GM23338 (cell line): ENCODE measurements around the gene SLC22A3. TPM values are rescaled to one million over a fixed set of nuclear protein-coding genes. Genes with fewer than 3 reads are reported as not detected.

ENCODE experiments used
- ATAC-seq: fragments of 200-7000 bp; cut with Tn5 transposase; 3 replicates; pipeline ENCODE4 v1.9.1; 2020
- DNase-seq: peaks from one replicate; pipeline ENCODE4 v3.0.0-alpha.2; 2015; ENCODE audit warnings: low spot score
- H2AFZ ChIP-seq: fragments of 200-600 bp; sonication (generic); 2 replicates; pipeline ENCODE4 v1.8.0; 2016; ENCODE audit warnings: antibody characterized with exemption, mild to moderate bottlenecking, moderate library complexity
- H3F3A ChIP-seq: fragments of 200-600 bp; sonication (generic); replicated peaks from 2 replicates; pipeline ENCODE4 v1.8.0; 2017; ENCODE audit warnings: antibody characterized with exemption, mixed run types, low read depth
- H3K27ac ChIP-seq: fragments of 200-600 bp; sonication (generic); 2 replicates; pipeline ENCODE4 v1.6.1; 2016; ENCODE audit warnings: low read depth
- H3K27me3 ChIP-seq: fragments of 200-600 bp; sonication (generic); 2 replicates; pipeline ENCODE4 v1.8.0; 2016; ENCODE audit warnings: mild to moderate bottlenecking, mixed run types, moderate library complexity; ENCODE audit not compliant: insufficient read depth
- H3K36me3 ChIP-seq: fragments of 200-600 bp; sonication (generic); 2 replicates; pipeline ENCODE4 v1.8.0; 2016; ENCODE audit warnings: mild to moderate bottlenecking; ENCODE audit not compliant: insufficient read depth
- H3K4me1 ChIP-seq: fragments of 200-600 bp; sonication (generic); 2 replicates; pipeline ENCODE4 v1.8.0; 2016; ENCODE audit warnings: mild to moderate bottlenecking, moderate library complexity; ENCODE audit not compliant: insufficient read depth
- H3K4me2 ChIP-seq: fragments of 200-600 bp; sonication (generic); 2 replicates; pipeline ENCODE4 v1.7.1; 2017; ENCODE audit warnings: mixed run types
- H3K4me3 ChIP-seq: fragments of 200-600 bp; sonication (generic); 2 replicates; pipeline ENCODE4 v1.6.1; 2016; ENCODE audit warnings: mixed run types
- H3K79me2 ChIP-seq: fragments of 200-600 bp; sonication (generic); replicated peaks from 2 replicates; pipeline ENCODE4 v1.8.0; 2017; ENCODE audit warnings: mild to moderate bottlenecking; ENCODE audit not compliant: insufficient read depth
- H3K9me2 ChIP-seq: fragments of 200-600 bp; sonication (generic); 2 replicates; pipeline ENCODE4 v1.8.0; 2017; ENCODE audit not compliant: insufficient read depth
- H4K20me1 ChIP-seq: fragments of 200-600 bp; sonication (generic); replicated peaks from 2 replicates; pipeline ENCODE4 v1.8.0; 2017; ENCODE audit warnings: mild to moderate bottlenecking; ENCODE audit not compliant: insufficient read depth
- H3K27ac Mint-ChIP-seq: 2 replicates; pipeline ENCODE4 v1.8.0; 2020; ENCODE audit warnings: inconsistent platforms, mild to moderate bottlenecking, moderate library complexity, mixed read lengths
- H3K27me3 Mint-ChIP-seq: 3 replicates; pipeline ENCODE4 v1.8.0; 2022; ENCODE audit warnings: low read depth, mild to moderate bottlenecking, moderate library complexity, mixed read lengths, inconsistent platforms; ENCODE audit not compliant: insufficient read depth, poor library complexity
- H3K36me3 Mint-ChIP-seq: 3 replicates; pipeline ENCODE4 v1.8.0; 2021; ENCODE audit warnings: low read depth, mild to moderate bottlenecking, inconsistent platforms, moderate library complexity, mixed read lengths
- H3K4me1 Mint-ChIP-seq: 3 replicates; pipeline ENCODE4 v1.8.0; 2020; ENCODE audit warnings: mild to moderate bottlenecking, inconsistent platforms, mixed read lengths
- H3K4me3 Mint-ChIP-seq: 3 replicates; pipeline ENCODE4 v1.8.0; 2021; ENCODE audit warnings: moderate library complexity, mild to moderate bottlenecking, inconsistent platforms, mixed read lengths
- H3K9me3 Mint-ChIP-seq: 3 replicates; pipeline ENCODE4 v1.8.0; 2020; ENCODE audit warnings: moderate library complexity, mild to moderate bottlenecking, inconsistent platforms, mixed read lengths
- CREB1 ChIP-seq: fragments of 250-450 bp; sonication (Bioruptor Pico); IDR thresholded peaks from 2 replicates; pipeline ENCODE4 v1.5.0; 2020; ENCODE audit warnings: low read depth, mild to moderate bottlenecking, moderate library complexity
- EZH2 ChIP-seq: fragments of 200-600 bp; sonication (generic); IDR thresholded peaks from one replicate; pipeline ENCODE4 v1.8.0; 2017; ENCODE audit warnings: antibody characterized with exemption, mild to moderate bottlenecking, low read depth; ENCODE audit not compliant: unreplicated experiment
- EZH2phosphoT487 ChIP-seq: fragments of 200-600 bp; sonication (generic); IDR thresholded peaks from one replicate; pipeline ENCODE4 v1.8.1; 2018; ENCODE audit warnings: antibody characterized with exemption; ENCODE audit not compliant: unreplicated experiment
- JUNB ChIP-seq: IDR thresholded peaks from one replicate; pipeline ENCODE4 v1.6.1; 2016; ENCODE audit warnings: antibody characterized with exemption; ENCODE audit not compliant: unreplicated experiment
- NANOG ChIP-seq: IDR thresholded peaks from 2 replicates; pipeline ENCODE4 v1.6.1; 2016; ENCODE audit warnings: antibody characterized with exemption, borderline replicate concordance
- POLR2AphosphoS5 ChIP-seq: IDR thresholded peaks from 2 replicates; pipeline ENCODE4 v1.6.1; 2016; ENCODE audit warnings: antibody characterized with exemption, low read depth
- STAT1 ChIP-seq: IDR thresholded peaks from one replicate; pipeline ENCODE4 v1.6.1; 2016; ENCODE audit warnings: antibody characterized with exemption; ENCODE audit not compliant: unreplicated experiment
- polyA plus RNA-seq: library from polyadenylated mRNA; unstranded; fragments of >200 nt; fragmentation: Nextera tagmentation; extraction: Ambion mirVana; gene quantifications from 2 replicates; pipeline ENCODE4 v1.2.1, GENCODE V29; 2016
- total RNA-seq: library from RNA; depleted of rRNA; stranded (reverse); fragments of >200 nt; shearing (Covaris generic); gene quantifications from 2 replicates; pipeline ENCODE4 v1.2.3, GENCODE V29; 2014
- TF ChIP-seq, protein P1 (sequence below), 2 experiments: fragments of 200-600 bp in 1 of 2; sonication (generic) in 1 of 2; conservative IDR thresholded peaks; 2 replicates each; pipeline versions ENCODE4 v1.5.1 to v1.6.1; 2016 to 2017; ENCODE audit warnings: antibody characterized with exemption in 2 of 2, low read depth in 2 of 2, mild to moderate bottlenecking in 2 of 2, moderate library complexity in 1 of 2
- TF ChIP-seq, protein P2 (sequence below): IDR thresholded peaks from one replicate; pipeline ENCODE4 v1.6.1; 2018; ENCODE audit warnings: antibody characterized with exemption; ENCODE audit not compliant: unreplicated experiment

The SLC22A3 gene
- total and polyA plus RNA-seq, 2 experiments from 2014 or later: 0.78 to 3.2 TPM

- TF ChIP-seq, protein P1, sequence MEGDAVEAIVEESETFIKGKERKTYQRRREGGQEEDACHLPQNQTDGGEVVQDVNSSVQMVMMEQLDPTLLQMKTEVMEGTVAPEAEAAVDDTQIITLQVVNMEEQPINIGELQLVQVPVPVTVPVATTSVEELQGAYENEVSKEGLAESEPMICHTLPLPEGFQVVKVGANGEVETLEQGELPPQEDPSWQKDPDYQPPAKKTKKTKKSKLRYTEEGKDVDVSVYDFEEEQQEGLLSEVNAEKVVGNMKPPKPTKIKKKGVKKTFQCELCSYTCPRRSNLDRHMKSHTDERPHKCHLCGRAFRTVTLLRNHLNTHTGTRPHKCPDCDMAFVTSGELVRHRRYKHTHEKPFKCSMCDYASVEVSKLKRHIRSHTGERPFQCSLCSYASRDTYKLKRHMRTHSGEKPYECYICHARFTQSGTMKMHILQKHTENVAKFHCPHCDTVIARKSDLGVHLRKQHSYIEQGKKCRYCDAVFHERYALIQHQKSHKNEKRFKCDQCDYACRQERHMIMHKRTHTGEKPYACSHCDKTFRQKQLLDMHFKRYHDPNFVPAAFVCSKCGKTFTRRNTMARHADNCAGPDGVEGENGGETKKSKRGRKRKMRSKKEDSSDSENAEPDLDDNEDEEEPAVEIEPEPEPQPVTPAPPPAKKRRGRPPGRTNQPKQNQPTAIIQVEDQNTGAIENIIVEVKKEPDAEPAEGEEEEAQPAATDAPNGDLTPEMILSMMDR (conservative IDR thresholded peaks at IDR 0.05; ENCODE audit: low read depth in 2 of 2): no peak
- no peak for TF ChIP-seq NANOG
- H3K27ac Mint-ChIP-seq: no peak overlapping the region
- Histone ChIP-seq H3K79me2 (no peaks in the 10 kb centered on the region), H3K27me3 (no peaks in the 10 kb centered on the region), H3K4me3 (no peak overlapping the region), H3F3A (no peaks in the 10 kb centered on the region), H3K9me2 (peaks cover 19% of the 10 kb centered on the region; the same call in 1 of the 2 replicates), H3K27ac (no peak overlapping the region), H4K20me1 (no peaks in the 10 kb centered on the region), H3K36me3 (no peaks in the 10 kb centered on the region), H3K4me1 (no peaks in the 10 kb centered on the region), H2AFZ (no peak overlapping the region), H3K4me2 (no peak overlapping the region)
- H3K4me1 Mint-ChIP-seq: no peaks in the 10 kb centered on the region; the same call in 2 of the 3 replicates
- DNase-seq (no peak), ATAC-seq (no peak)
- no peak overlapping the region for H3K4me3 Mint-ChIP-seq
- H3K9me3 Mint-ChIP-seq: no peaks in the 10 kb centered on the region; the same call in 2 of the 3 replicates
- H3K27me3 Mint-ChIP-seq: peaks cover 6% of the 10 kb centered on the region
- no peaks in the 10 kb centered on the region for H3K36me3 Mint-ChIP-seq
These were observed 17.6 kb upstream of the SLC22A3 start for GRCh38 chr6:160330619-160331018.

- Mint-ChIP-seq H3K4me1 (no peaks in the 10 kb centered on the region; the same call in 2 of the 3 replicates), H3K4me3 (no peak overlapping the region), H3K9me3 (no peaks in the 10 kb centered on the region; the same call in 2 of the 3 replicates), H3K27me3 (peaks cover 6% of the 10 kb centered on the region), H3K36me3 (no peaks in the 10 kb centered on the region), H3K27ac (no peak overlapping the region)
- Histone ChIP-seq H3K36me3 (no peaks in the 10 kb centered on the region), H3K27me3 (no peaks in the 10 kb centered on the region), H3K4me2 (no peak overlapping the region), H3K4me1 (no peaks in the 10 kb centered on the region), H3K9me2 (peaks cover 19% of the 10 kb centered on the region; the same call in 1 of the 2 replicates), H3F3A (no peaks in the 10 kb centered on the region), H3K79me2 (no peaks in the 10 kb centered on the region), H4K20me1 (no peaks in the 10 kb centered on the region), H2AFZ (no peak overlapping the region), H3K27ac (no peak overlapping the region), H3K4me3 (no peak overlapping the region)
- DNase-seq (no peak), ATAC-seq (no peak)
- TF ChIP-seq, protein P1 (conservative IDR thresholded peaks at IDR 0.05; ENCODE audit: low read depth in 2 of 2): no peak
- no peak for TF ChIP-seq POLR2AphosphoS5
- TF ChIP-seq JUNB: no peak
- no peak for TF ChIP-seq NANOG
- no peak for TF ChIP-seq STAT1
- TF ChIP-seq CREB1 (CRISPR knock-in tag): no peak
- no peak for TF ChIP-seq EZH2
- TF ChIP-seq EZH2phosphoT487: no peak
- TF ChIP-seq, protein P2, sequence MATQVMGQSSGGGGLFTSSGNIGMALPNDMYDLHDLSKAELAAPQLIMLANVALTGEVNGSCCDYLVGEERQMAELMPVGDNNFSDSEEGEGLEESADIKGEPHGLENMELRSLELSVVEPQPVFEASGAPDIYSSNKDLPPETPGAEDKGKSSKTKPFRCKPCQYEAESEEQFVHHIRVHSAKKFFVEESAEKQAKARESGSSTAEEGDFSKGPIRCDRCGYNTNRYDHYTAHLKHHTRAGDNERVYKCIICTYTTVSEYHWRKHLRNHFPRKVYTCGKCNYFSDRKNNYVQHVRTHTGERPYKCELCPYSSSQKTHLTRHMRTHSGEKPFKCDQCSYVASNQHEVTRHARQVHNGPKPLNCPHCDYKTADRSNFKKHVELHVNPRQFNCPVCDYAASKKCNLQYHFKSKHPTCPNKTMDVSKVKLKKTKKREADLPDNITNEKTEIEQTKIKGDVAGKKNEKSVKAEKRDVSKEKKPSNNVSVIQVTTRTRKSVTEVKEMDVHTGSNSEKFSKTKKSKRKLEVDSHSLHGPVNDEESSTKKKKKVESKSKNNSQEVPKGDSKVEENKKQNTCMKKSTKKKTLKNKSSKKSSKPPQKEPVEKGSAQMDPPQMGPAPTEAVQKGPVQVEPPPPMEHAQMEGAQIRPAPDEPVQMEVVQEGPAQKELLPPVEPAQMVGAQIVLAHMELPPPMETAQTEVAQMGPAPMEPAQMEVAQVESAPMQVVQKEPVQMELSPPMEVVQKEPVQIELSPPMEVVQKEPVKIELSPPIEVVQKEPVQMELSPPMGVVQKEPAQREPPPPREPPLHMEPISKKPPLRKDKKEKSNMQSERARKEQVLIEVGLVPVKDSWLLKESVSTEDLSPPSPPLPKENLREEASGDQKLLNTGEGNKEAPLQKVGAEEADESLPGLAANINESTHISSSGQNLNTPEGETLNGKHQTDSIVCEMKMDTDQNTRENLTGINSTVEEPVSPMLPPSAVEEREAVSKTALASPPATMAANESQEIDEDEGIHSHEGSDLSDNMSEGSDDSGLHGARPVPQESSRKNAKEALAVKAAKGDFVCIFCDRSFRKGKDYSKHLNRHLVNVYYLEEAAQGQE: no peak
These were observed 17.0 kb upstream of the SLC22A3 start for GRCh38 chr6:160331204-160331603.
